HG02678 (cell line): ENCODE data around the gene BEAN1.
A peak's percentile ranks its signal among the peaks of the same experiment; 100 is the strongest.

Source experiments
- ATAC-seq: cut with Tn5 transposase; IDR thresholded peaks from one replicate; pipeline ENCODE4 v1.9.1; 2021; ENCODE audit warnings: mild to moderate bottlenecking, moderate library complexity; ENCODE audit not compliant: unreplicated experiment

Gene BEAN1

DNA sequence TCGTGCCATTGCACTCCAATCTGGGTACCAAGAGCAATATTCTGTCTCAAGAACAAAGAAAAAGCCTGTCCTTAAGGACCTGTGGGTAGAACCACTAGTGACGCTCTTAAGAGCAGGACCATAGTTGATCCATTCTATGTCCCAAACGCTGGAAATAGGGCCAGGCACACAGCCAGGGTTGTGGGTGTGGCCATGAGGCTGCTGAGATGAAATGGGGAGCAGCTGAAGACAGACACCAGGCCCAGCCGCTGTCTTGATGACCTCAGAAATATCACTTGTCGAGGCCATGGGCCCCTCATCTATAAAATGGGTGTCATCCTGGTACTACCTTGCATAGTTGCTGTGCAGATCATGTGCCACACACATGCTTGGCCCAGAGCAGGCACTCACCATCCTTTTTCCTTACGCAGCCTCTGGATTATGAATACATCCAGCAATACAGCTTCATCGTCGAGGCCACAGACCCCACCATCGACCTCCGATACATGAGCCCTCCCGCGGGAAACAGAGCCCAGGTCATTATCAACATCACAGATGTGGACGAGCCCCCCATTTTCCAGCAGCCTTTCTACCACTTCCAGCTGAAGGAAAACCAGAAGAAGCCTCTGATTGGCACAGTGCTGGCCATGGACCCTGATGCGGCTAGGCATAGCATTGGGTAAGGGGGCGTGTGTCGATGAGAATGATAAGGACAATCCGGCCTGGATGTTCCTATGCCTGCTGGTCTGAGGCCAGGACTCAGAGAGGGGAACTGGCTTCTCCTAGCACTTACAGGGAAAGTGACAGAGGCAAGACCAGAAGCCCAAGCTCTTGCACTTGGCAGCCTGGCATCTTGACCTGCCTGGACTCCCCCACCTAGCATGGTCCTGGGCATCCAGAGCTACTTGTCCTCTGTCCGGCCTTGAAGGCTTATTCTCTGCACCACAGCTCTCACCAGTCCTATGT lies 35.1 kb upstream of the BEAN1 start:
- ATAC-seq, result no peak

DNA sequence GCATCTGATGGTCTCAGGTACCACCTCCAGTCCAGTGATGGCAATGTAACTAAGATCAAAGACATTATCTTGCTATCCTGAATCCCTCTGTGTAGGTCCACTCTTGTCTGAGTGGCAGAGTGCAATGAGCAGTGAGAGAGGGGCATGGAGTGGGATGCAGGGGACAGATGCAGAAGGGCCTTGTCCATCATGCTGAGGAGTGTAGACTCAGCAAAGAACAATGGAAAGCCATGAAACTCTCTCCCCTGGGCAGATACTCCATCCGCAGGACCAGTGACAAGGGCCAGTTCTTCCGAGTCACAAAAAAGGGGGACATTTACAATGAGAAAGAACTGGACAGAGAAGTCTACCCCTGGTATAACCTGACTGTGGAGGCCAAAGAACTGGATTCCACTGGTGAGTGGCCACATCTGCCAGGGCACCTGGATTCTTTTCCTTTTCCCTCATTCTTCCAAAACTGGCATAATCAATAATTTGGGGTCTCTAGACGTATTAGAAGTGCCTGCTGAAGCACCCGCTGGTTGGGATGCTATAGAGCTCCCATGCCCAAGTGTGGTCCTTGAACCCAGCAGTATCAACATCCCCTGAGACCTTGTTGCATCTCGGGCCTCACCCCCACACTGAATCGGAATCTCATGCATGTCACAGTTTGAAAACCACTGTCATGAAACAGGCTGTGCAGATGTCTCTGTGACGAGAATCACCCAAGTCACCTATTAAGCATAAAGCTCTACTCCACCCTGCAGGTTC lies 31.1 kb upstream of the BEAN1 start:
- no peak for ATAC-seq

DNA sequence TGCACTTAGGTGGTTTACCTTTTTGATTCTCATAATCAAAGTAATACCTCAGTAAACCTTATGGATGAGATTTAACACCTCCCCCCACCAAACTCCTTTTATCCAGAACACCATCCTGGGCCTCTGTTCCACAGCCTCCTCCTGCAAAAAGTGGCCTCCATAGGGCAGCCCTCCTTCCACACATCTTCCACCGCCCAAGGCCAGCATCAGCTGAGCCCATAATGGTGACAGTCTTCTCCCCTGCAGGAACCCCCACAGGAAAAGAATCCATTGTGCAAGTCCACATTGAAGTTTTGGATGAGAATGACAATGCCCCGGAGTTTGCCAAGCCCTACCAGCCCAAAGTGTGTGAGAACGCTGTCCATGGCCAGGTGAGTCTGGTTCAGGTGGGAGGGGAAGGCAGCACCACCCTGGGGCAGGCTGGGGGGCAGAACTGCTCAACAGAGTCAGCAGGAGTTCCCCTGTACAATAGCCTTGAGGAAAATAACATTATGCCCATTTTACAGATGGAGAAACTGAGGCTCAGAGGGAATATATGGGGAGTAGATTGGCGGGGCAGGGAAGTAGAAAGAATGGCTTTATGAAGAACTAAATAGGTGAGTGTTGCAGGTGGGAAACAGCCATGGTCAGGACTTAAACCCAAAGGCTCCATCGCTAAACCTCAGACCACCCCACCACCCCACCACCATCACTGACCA lies 29.2 kb upstream of the BEAN1 start:
- no peak for ATAC-seq

DNA sequence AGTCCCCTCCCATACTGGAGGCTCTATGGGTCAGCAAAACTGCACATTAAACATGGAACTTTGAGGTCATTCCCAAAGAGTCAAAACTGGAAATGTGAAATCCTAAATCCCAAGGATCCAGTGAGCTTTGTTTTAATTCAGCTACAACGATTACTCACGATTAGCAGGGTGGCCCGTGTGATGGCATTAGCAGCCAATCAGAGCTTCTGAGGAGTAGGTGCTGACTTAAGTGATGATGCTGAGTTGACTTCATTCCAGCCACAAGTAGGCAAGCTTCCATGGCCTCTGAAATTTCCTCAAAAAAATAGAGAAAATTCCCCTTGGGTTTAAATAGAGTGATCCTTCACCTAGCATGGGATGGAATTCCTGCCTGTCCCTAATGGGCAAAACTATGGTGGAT lies 28.1 kb upstream of the BEAN1 start:
- no peak for ATAC-seq

DNA sequence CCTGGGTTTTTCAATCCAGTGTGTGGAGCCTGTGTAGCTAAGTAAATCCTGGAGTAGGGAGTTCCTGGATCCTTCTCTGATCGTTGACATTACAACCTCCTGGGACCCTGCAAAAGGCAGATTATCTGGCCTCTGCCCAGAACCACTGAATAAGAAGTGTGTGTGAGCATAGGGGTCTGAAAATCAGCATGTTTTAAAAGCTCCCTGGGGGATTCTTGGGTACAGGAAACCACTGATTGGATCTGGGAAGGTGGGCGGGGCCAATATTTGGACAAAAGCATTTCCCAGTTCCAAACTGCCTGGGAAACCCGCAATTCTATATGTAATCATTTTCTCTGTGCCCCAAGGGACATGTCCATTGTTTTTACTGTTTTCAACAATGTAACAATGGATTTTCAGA lies 27.2 kb upstream of the BEAN1 start:
- no peak for ATAC-seq

GRCh38 chr16:66400503-66401380 lies 26.4 kb upstream of the BEAN1 start:
- ATAC-seq, result no peak

DNA sequence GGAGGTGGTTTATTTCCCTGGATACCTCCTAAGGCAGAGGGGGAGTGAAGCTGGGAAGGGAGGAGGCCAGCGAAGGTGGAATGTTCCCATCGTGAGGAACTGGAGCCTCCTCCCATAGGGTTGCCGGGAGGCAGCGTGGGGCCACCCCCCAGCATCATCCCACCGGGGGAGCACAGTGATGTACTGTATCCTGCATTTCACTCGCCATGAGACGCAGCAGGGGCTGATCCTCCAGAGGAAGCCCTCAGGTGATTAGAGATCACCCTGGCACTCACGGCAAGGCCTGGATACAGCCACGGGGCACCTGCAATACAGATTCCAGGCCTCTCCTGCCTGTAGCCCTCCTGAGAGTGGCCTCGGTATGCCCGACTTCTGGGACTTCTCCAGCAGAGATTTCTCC lies 25.5 kb upstream of the BEAN1 start:
- no peak for ATAC-seq

GRCh38 chr16:66402166-66402565 lies 24.9 kb upstream of the BEAN1 start:
- no peak for ATAC-seq

DNA sequence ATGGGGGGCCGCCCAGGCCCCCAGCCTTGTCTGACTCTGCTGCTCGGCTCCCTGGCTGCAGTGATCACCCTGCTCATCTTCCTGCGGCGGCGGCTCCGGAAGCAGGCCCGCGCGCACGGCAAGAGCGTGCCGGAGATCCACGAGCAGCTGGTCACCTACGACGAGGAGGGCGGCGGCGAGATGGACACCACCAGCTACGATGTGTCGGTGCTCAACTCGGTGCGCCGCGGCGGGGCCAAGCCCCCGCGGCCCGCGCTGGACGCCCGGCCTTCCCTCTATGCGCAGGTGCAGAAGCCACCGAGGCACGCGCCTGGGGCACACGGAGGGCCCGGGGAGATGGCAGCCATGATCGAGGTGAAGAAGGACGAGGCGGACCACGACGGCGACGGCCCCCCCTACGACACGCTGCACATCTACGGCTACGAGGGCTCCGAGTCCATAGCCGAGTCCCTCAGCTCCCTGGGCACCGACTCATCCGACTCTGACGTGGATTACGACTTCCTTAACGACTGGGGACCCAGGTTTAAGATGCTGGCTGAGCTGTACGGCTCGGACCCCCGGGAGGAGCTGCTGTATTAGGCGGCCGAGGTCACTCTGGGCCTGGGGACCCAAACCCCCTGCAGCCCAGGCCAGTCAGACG lies 24.4 kb upstream of the BEAN1 start:
- ATAC-seq, result no peak

GRCh38 chr16:66403531-66404145 lies 23.5 kb upstream of the BEAN1 start:
- ATAC-seq, result no peak

DNA sequence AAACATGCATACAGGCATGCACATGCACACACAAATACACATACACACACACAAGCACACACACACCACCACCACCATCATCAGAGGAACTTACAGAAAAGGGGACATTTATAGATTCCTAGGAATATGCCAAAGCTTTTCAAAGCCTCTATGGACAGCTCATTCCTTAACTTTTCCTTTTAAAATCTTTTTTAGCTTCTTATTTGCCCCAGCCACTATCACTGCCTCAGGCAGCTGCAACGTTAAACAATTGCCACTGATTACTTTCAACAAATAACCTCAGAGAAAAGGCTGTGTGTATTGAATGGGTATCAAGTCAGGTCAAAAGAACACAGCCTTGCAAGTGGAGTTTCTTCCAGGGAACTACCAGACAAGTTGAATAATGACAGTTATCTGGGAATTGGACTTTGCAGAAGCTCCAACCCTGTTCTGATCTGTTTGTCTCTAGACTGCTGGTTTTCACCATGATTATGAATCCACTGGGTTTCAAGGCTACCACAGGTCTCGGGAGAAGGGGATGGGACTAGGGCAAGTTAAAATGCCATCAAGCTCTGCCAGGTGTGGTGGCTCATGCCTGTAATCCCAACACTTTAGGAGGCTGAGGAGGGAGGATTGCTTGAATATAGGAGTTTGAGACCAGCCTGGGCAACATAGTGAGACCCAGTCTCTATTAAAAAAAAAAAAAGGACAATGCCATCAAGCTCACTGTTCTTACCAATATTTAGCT lies 21.9 kb upstream of the BEAN1 start:
- ATAC-seq, result no peak

- ATAC-seq, result peak; percentile 90
Observed at GRCh38 chr16:66406534-66407221, 20.4 kb upstream of the BEAN1 start.

DNA sequence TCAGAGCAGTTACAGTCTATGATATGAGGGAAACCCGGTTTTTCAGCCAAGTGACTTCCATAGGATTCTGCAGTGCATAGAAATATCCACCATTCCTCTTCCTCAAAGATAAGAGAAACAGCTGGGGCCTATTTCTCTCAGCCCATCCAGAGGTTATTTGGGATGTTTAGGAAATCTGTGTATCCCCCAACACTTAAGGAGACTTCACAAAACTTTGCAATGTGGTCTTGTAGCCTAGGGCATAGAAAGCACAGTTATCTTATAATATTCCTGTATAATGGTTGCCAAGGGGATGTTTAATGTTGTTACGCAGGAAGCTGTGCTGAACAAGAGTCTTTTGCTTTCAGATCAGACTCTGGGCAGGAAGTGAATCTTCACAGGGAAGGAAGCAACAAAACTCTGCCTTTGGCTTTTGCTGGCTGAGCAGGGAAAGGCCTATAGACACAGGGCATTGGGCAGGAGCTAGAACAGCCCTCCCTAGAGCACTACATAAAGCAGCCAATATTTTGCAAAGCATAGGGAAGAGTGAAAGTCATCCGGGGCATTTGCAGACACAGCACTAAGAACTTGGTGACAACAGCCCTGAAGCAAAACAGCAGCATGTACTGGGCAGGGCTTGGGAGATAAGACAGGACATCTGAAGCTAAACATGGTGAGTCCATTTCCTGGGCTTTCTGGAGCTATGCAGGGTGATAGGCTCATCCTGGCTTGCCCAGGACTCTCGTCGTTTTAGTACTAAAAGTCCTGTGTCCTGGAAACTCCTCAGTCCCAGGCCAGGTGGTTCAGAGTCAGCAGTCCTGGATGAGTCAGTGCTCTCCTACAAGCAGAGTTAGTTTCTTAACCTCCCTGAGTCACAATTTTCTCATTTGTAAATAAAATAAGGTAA lies 18.7 kb upstream of the BEAN1 start:
- no peak for ATAC-seq

- no peak for ATAC-seq
Observed at GRCh38 chr16:66409156-66409555, 17.9 kb upstream of the BEAN1 start.

GRCh38 chr16:66412182-66412581 lies 14.9 kb upstream of the BEAN1 start:
- ATAC-seq, result no peak

- no peak for ATAC-seq
Observed at GRCh38 chr16:66414891-66415290, 12.2 kb upstream of the BEAN1 start.

- no peak for ATAC-seq
Observed at GRCh38 chr16:66416136-66416535, 11.0 kb upstream of the BEAN1 start.
